ENCODE data around the gene CARD11.

Gene CARD11

DNA sequence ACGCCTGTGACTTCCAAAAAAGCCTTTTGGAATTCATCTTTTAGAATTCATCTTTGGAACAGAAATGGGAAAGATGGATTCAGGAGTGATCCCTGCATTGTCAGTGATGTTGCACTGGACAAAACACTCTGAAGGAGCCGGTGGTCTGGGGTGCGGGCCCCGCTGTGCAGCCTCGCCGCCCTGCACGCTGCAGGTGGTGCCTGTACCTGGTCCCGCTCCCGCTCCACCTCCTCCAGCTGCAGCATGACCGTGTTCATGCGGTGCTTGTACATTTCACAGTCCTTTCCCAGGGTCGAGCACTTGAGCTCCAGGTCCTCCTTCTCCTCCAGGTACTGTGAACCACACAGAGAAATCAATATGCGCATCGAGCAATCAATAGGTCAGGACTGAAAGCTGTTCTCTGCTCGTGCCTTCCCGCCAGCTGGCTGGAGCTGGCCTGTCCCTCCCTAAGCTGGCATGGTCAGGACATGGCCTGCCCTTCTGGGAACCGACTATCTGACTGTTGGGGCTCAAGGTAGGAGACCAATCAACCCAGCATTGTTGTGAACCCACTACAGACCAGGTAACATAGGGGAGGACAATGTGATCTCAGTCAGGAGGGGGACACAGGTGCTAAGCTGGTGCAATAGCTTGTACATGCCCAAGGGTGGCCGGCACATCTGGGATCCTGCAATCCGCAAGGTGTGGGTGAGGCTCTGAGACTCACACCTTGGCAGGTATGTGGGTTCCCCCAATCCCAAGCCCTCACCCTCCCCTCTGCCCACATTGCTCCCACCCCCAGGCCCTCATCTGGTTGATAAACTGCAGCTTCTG, 105.8 kb downstream of the CARD11 start:
- DNase-seq, result no peak

GRCh38 chr7:2936891-2937580, 106.6 kb downstream of the CARD11 start:
- no peak for DNase-seq

- no peak for DNase-seq
These were observed 107.4 kb downstream of the CARD11 start for GRCh38 chr7:2936301-2936700.

GRCh38 chr7:2934984-2935740, 108.5 kb downstream of the CARD11 start:
- DNase-seq, result no peak

DNA sequence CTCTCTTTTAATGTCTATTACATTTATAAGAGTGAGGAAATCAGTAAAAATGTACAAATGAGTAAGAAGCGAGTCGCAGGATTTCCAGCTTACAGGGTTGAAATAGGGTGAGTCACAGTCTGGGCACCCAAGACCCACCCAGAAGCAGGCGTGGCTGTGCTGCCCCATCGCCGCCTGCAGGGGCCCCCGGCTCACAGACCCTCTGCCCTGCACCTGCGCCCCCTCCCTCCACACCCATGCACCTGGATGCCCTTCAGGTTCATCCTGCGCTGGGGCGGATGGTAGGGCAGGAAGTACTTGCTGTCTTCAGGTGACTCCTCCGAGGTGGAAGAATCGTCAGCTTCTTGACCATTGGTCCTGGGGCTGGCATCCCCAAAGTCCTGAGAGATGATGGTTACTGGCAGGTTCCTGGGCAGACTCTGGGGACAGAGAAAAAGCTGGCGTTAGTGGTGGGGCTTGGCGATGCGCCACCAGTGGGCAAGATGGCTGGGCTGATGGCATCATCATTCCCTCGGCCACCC, 109.4 kb downstream of the CARD11 start:
- no peak for DNase-seq

DNA sequence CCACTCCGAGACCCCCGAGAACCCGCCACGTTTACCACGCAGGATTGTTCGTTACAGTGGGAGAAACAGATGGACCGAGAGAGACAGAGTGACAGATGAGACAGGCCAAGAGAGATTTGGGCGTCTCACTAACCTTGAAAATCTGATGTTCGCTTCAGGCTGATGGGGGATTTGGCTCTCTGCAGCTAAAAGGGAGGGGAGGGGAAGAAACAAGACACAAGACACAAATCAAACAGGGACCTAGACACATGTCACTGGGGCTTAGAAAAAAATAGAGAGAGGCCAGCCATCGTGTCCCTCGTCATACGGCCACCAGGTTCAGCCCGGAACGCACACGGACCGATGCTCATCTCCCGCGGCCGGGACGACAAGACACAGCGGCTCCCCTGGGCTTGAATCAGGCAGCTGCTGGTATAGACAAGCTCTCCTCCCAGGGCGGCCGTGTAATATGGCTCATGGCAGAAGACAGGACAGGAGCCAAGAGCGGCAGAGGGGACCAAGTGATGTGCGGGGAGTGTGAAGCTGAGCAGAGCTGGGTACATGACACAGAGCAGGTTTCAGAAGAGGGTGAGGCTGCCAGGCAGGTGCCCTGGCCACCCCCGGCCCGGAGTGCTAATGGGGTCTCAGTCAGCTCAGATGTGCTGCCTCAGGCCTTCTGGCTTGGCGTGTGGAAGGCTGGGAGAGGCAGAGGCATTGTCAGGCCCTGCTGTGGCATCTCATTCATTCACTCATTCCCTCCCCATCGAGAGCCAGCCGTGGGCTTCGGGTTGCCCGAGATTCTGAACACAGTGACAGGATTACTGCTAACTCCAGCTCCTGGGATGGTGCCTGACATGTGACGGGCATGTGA, 111.0 kb downstream of the CARD11 start:
- DNase-seq, result no peak

DNA sequence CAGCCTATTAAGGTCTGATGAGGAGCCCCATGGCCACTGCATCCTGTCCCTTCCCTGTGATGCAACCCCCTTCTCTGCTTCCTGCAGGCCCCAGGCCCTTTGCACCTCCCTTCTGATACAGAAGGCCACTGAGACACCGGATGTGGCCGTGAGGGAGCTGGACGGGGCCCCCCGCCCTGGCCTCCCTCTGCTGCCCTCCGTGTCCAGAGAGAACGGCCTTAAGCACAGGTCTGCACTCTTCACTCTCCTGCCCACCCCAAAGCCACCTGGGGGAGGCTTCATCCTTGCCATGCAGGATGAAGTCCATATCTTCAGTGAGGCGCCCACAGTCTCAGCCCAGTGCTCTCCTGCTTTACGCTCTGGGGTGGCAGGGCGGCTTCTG, 112.6 kb downstream of the CARD11 start:
- DNase-seq, result no peak

GRCh38 chr7:2930310-2931033, 113.2 kb downstream of the CARD11 start:
- DNase-seq, result no peak

- DNase-seq, result no peak
These were observed 114.1 kb downstream of the CARD11 start for GRCh38 chr7:2929321-2930201.

DNA sequence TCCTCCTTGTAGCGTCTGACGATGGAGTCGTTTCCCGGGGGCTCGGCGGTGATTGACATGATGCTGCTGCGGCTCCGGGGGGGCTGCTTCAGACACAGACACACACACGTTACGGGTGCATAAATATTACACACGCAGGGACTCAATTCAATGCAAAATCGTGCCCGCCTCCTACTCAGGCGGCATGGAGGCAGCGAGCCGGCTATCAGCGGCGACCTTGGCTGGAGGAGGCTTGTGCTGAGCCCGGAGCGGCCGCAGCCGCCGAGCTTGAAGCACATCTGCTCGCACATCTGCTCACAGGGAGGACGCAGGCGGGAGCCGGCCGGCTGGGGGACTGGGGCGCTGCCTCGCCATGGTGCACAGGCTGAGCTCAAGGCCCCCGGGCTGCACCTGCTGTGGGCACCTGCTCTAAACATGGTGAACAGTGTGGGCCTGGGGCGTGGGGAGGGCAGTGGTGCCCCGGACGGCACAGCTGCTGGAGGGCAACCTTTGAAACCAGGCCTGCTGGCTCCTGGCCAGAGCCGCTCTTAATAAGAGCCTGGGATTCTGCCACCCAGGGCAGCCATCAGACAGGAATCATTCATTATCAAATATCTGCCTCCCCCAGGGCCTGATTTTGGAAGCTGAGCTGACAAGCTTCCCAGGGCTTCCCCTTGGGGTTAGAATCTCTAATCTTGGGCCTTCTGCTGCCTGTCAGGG, 114.9 kb downstream of the CARD11 start:
- DNase-seq, result no peak

- DNase-seq, result no peak
These were observed 115.4 kb downstream of the CARD11 start for GRCh38 chr7:2928256-2928612.

- DNase-seq, result no peak
These were observed 116.1 kb downstream of the CARD11 start for GRCh38 chr7:2927592-2927991.

GRCh38 chr7:2926896-2927405, 116.7 kb downstream of the CARD11 start:
- DNase-seq, result no peak

GRCh38 chr7:2926120-2926895, 117.4 kb downstream of the CARD11 start:
- DNase-seq, result no peak

DNA sequence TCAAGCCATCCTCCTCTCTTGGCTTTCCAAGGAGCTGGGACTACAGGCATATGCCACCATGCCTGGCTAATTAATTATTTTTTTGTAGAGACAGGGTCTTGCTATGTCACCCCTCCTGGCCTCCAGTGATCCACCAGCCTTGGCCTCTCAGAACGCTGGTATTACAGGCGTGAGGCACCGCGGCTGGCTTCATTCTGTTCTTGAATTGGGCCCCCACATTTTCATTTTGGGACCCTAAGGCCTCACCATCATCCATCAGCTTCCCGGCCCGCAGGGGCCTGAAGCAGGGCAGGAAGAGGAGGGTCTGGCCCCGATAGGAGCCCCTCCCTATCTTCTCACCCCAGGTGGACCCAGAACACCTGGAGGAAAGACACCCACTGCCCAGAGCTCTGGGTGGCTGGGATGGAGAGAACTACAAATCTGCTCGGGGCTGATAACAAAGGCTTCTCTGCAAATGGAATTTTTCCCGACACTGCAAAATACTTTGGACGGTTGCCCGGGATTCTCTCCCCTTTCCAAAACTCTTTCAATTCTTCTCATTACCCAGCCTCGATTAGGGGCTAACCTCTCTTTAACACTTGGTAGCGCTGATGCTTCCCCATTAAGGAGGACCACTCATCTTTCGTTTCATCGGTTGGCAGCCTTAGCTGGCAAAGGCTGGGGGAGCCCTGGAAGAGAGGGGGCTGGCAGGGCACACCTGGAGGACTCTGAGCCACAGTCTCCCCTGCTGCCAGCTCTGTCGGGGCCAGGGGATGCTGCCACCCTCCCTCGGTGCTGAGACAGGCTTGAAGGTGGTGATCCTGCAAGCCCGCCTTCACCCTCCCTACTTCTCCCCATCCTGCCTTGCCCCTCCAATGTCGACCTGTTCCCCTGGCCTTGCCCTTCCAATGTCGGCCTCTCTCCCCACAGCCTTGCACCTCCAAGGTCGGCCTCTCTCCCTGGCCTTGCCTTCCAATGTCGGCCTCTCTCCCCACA, 118.5 kb downstream of the CARD11 start:
- no peak for DNase-seq

GRCh38 chr7:2923886-2924574, 119.6 kb downstream of the CARD11 start:
- no peak for DNase-seq

DNA sequence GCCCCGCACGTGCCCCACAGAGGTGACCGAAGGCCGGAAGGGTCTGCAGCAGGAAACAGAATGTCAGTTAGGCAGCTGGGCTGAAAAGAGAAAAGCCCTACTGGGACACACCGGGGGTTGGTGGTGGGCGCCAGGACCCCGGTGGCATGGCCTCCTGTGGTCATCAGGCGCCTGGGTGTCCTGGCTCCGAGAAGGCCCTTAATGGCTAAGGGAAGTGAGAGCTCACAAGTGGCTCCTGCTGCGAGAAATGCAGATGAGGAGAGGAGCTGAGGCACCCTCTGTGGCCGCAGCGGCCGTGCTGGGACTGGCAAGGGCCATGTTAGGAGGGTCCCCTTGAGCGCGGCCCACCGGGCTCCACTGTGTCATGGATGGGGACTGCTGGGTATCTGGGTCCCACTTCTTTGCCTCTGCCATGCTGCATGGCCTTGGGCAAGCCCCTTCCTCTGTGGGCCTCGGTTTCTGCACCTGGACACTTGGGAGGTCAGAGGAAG, 120.3 kb downstream of the CARD11 start:
- no peak for DNase-seq
